ENCODE results near the gene TRIP11. TPM values are rescaled to one million over a fixed set of nuclear protein-coding genes. Genes with fewer than 3 reads are reported as not detected.

The TRIP11 gene
- total RNA-seq, 1 donor from 2014 or later = 50.5 TPM

- H3K4me3 ChIP-seq (ENCODE audit: insufficient read depth, low read depth, low read length) = no peak overlapping the region
- H3K27ac ChIP-seq (ENCODE audit: low read depth, low read length) = no peak overlapping the region
- H3K4me3 Mint-ChIP-seq (ENCODE audit: unreplicated experiment) = no peak overlapping the region
- H3K9me3 Mint-ChIP-seq (ENCODE audit: unreplicated experiment) = no peaks in the 10 kb centered on the region
- FAIRE-seq (no peak), DNase-seq (ENCODE audit: low read depth) (no peak)
- H3K9me3 ChIP-seq (ENCODE audit: insufficient read depth, low read depth, low read length) = no peaks in the 10 kb centered on the region
- peaks cover 5% of the 10 kb centered on the region for H3K27me3 Mint-ChIP-seq (ENCODE audit: low read depth, unreplicated experiment)
- H2AFZ ChIP-seq (ENCODE audit: low read depth, low read length) = no peak overlapping the region
- H4K20me1 ChIP-seq (ENCODE audit: insufficient read depth, low read length) = no peaks in the 10 kb centered on the region
- H3K27me3 ChIP-seq (ENCODE audit: insufficient read depth, low read length) = no peaks in the 10 kb centered on the region
- H3K9ac ChIP-seq (ENCODE audit: low read length) = no peak overlapping the region
- H3K4me2 ChIP-seq (ENCODE audit: low read length) = no peak overlapping the region
- TF ChIP-seq CTCF (IDR thresholded peaks at IDR 0.05; ENCODE audit: insufficient read depth, low read depth, low read length) (no peak), EZH2 (IDR thresholded peaks at IDR 0.05; ENCODE audit: insufficient read depth, low read length) (no peak)
- no peaks in the 10 kb centered on the region for H3K4me1 ChIP-seq (ENCODE audit: insufficient read depth, low read length)
- H3K36me3 Mint-ChIP-seq (ENCODE audit: low read depth, unreplicated experiment) = no peaks in the 10 kb centered on the region
- H3K36me3 ChIP-seq (ENCODE audit: insufficient read depth, low read length) = no peaks in the 10 kb centered on the region
- no peak overlapping the region for H3K27ac Mint-ChIP-seq (ENCODE audit: unreplicated experiment)
- peaks cover 4% of the 10 kb centered on the region for H3K4me1 Mint-ChIP-seq (ENCODE audit: low read depth, unreplicated experiment)
- no peaks in the 10 kb centered on the region for H3K79me2 ChIP-seq (ENCODE audit: insufficient read depth, low read length)
Measured at GRCh38 chr14:91918186-91918883, 121.5 kb downstream of the TRIP11 start.

Other genes starting within 250 kb of the TRIP11 start
- gene TC2N, start 172.5 kb downstream of the TRIP11 start, total RNA-seq = 1.2 and 1.6 TPM in 2 replicates
- 12.5 and 14.9 TPM in 2 replicates for gene FBLN5, start 92.4 kb downstream of the TRIP11 start, total RNA-seq
- 19.9 and 24.2 TPM in 2 replicates for gene ATXN3, start 66.5 kb upstream of the TRIP11 start, total RNA-seq
- 105 and 108 TPM in 2 replicates for gene NDUFB1, start 81.6 kb upstream of the TRIP11 start, total RNA-seq
- gene CPSF2, start 81.9 kb upstream of the TRIP11 start, total RNA-seq = 58.6 and 60.9 TPM in 2 replicates

All from astrocyte (in vitro differentiated cells and primary cell).